Psoas muscle (tissue), 8 donors: Measurements from ENCODE around the gene ADAMTS18. TPM values are rescaled to one million over a fixed set of nuclear protein-coding genes. Genes with fewer than 3 reads are reported as not detected.

Experiments used
- ATAC-seq, 4 donors: fragments of 200-7000 bp; cut with Tn5 transposase; one replicate each; pipeline ENCODE4 v1.9.1; 2020; ENCODE audit warnings: moderate library complexity in 3 of 4, mild to moderate bottlenecking in 2 of 4
- DNase-seq, 2 donors: peaks; one replicate each; pipeline ENCODE4 v3.0.0-alpha.2; 2020
- H3K27ac ChIP-seq: fragments of 200-600 bp; one replicate; pipeline ENCODE4 v1.8.0; 2022
- H3K27me3 ChIP-seq, 3 donors: fragments of 200-600 bp in 1 of 3; one replicate each; pipeline versions ENCODE4 v1.6.1 to v1.8.0; 2013 to 2022; ENCODE audit warnings: low read length in 2 of 3, mild to moderate bottlenecking in 2 of 3, moderate library complexity in 1 of 3; ENCODE audit not compliant: insufficient read depth in 3 of 3
- H3K36me3 ChIP-seq, 2 donors: fragments of 200-600 bp in 1 of 2; one replicate each; pipeline versions ENCODE4 v1.6.1 to v1.8.0; 2013 to 2022; ENCODE audit warnings: low read depth in 1 of 2, mild to moderate bottlenecking in 1 of 2, moderate library complexity in 1 of 2; ENCODE audit not compliant: insufficient read depth in 1 of 2
- H3K4me1 ChIP-seq: fragments of 200-600 bp; one replicate; pipeline ENCODE4 v1.8.0; 2022
- H3K4me3 ChIP-seq: fragments of 200-600 bp; one replicate; pipeline ENCODE4 v1.8.0; 2022; ENCODE audit warnings: mild to moderate bottlenecking
- H3K9me3 ChIP-seq: fragments of 200-600 bp; one replicate; pipeline ENCODE4 v1.8.0; 2022
- CTCF ChIP-seq: fragments of 200-600 bp; IDR thresholded peaks from one replicate; pipeline ENCODE4 v1.8.0; 2022; ENCODE audit warnings: antibody characterized with exemption
- WGBS, 3 donors: extraction: QIAGEN DNeasy Blood & Tissue Kit; methylation state at CpG; one replicate each; pipeline versions ENCODE4 v1.1.6 to v1.1.7; 2013; 5-methylcytosine and 5-hydroxymethylcytosine counted together
- intact Hi-C, 2 donors: fragments of 100-400 bp; cut with DNase I; formaldehyde crosslinking; loops; one replicate each; pipeline versions ENCODE4 v1.11.0 to v1.14.2; 2022
- polyA plus RNA-seq, 3 donors: library from polyadenylated mRNA; stranded (reverse); fragments of 200-250 nt; gene quantifications; one replicate each; pipeline ENCODE4 v1.2.3, GENCODE V29; 2013
- total RNA-seq, 4 donors: library from RNA; stranded (reverse); fragmentation: NEBNext Ultra II Directional in 2 of 4; extraction: Animal tissue kit (Norgen Biotek cat#: 25700) in 2 of 4; gene quantifications; one replicate each; pipeline versions ENCODE4 v1.2.1 to v1.2.4, GENCODE V29; 2021 to 2023
- donor health status: healthy with polysubstance abuse.
- donor health status: DM: no; HTN: no; CAD: no; lungs with moderate emphysema.
- donor health status: Bipolar disorder and iron deficiency.
- donor health status: healthy.
- donor health status: DM: yes; HTN: yes; CAD: no.
- donor health status: DM: no; HTN: no; CAD: no.
- donor health status: DM: no; HTN: no; CAD: no.
- donor health status: DM: yes; HTN: yes; CAD: no.

Gene ADAMTS18
- total and polyA plus RNA-seq, 7 donors, result 0.01 to 0.28 (median 0.03) TPM; not detected in 4

- Histone ChIP-seq H3K27ac (no peak overlapping the region), H3K27me3 (peaks cover 6 to 24% (median 7%) of the 10 kb centered on the region in 3 donors), H3K36me3 (no peaks in the 10 kb centered on the region), H3K4me1 (no peaks in the 10 kb centered on the region), H3K4me3 (no peak overlapping the region), H3K9me3 (no peaks in the 10 kb centered on the region)
- 14 to 19% (median 15%) methylated on average over 3 of the region's 3 CpGs for WGBS, 3 donors
- intact Hi-C loops, result no loop called here
- DNase-seq (no peak), ATAC-seq (no peak)
- TF ChIP-seq CTCF, result no peak
These were observed 4.3 kb upstream of the ADAMTS18 start for GRCh38 chr16:77439106-77439505.

- H3K9me3 ChIP-seq, result no peaks in the 10 kb centered on the region
- ATAC-seq (no peak), DNase-seq (no peak)
- H3K27me3 ChIP-seq, result peaks cover 6 to 37% (median 7%) of the 10 kb centered on the region in 3 donors
- intact Hi-C loops, result no loop called here
- no peaks in the 10 kb centered on the region for H3K4me1 ChIP-seq
- peak; percentile 23 for TF ChIP-seq CTCF
- no peak overlapping the region for H3K4me3 ChIP-seq
- no peaks in the 10 kb centered on the region for H3K36me3 ChIP-seq
- WGBS, 3 donors, result 30 to 37% (median 34%) methylated on average over 2 of the region's 2 CpGs
- no peak overlapping the region for H3K27ac ChIP-seq
These were observed 3.0 kb upstream of the ADAMTS18 start for GRCh38 chr16:77437859-77438258.

GRCh38 chr16:77435272-77435820 is 512 bp upstream of the ADAMTS18 start:
- Histone ChIP-seq H3K4me3 (no peak overlapping the region), H3K27me3 (peaks cover 7 to 43% (median 12%) of the 10 kb centered on the region in 3 donors), H3K36me3 (no peaks in the 10 kb centered on the region), H3K27ac (no peak overlapping the region), H3K4me1 (no peaks in the 10 kb centered on the region), H3K9me3 (no peaks in the 10 kb centered on the region)
- intact Hi-C loops, result no loop called here
- WGBS, 3 donors, result 17 to 24% (median 22%) methylated on average over 20 of the region's 20 CpGs
- DNase-seq (no peak), ATAC-seq (no peak)
- TF ChIP-seq CTCF, result no peak

GRCh38 chr16:77434022-77434529 is 758 bp downstream of the ADAMTS18 start:
- no peaks in the 10 kb centered on the region for H3K4me1 ChIP-seq
- WGBS, 3 donors, result 2 to 3% (median 3%) methylated on average over 17 of the region's 17 CpGs
- intact Hi-C loops, result no loop called here
- TF ChIP-seq CTCF, result no peak
- no peaks in the 10 kb centered on the region for H3K36me3 ChIP-seq
- DNase-seq (no peak), ATAC-seq (no peak)
- H3K27ac ChIP-seq, result no peak overlapping the region
- H3K27me3 ChIP-seq, result peaks cover 7 to 46% (median 12%) of the 10 kb centered on the region in 3 donors
- H3K4me3 ChIP-seq, result no peak overlapping the region
- no peaks in the 10 kb centered on the region for H3K9me3 ChIP-seq

- WGBS, 3 donors, result 23 to 33% (median 28%) methylated on average over 6 of the region's 6 CpGs
- Histone ChIP-seq H3K36me3 (no peaks in the 10 kb centered on the region), H3K4me1 (no peaks in the 10 kb centered on the region), H3K27me3 (peaks cover 7 to 46% (median 14%) of the 10 kb centered on the region in 3 donors), H3K4me3 (no peak overlapping the region), H3K9me3 (no peaks in the 10 kb centered on the region), H3K27ac (no peak overlapping the region)
- DNase-seq, result no peak
- no peak for TF ChIP-seq CTCF
- intact Hi-C loops, result no loop called here
- no peak for ATAC-seq
These were observed 1.7 kb downstream of the ADAMTS18 start for GRCh38 chr16:77433146-77433545.
